ENCODE results near the gene ABCD4. TPM values are rescaled to one million over a fixed set of nuclear protein-coding genes. Genes with fewer than 3 reads are reported as not detected.

Gene ABCD4
- total RNA-seq (2021): 46.7 and 55.7 TPM in 2 replicates
- Bru-seq, nascent RNA: percentile 68 among the genes with signal in this experiment
- percentile 79 among the genes with signal in this experiment for BruChase-seq, experiment 1, labeled RNA remaining after a 2-hour chase
- percentile 73 among the genes with signal in this experiment for BruChase-seq, experiment 2, labeled RNA remaining after a 6-hour chase
- long read RNA-seq, transcript ABCD4-218 (18 exons, 1,842 nt): minor isoform, 8 of 59 reads
- long read RNA-seq, transcript ABCD4-201 (19 exons, 3,003 nt): major isoform, 9 of 59 reads
- long read RNA-seq, partial matches to known transcripts: 8 of 59 reads
- long read RNA-seq, other reads (novel, unspliced or antisense): 31 of 59 reads

DNA sequence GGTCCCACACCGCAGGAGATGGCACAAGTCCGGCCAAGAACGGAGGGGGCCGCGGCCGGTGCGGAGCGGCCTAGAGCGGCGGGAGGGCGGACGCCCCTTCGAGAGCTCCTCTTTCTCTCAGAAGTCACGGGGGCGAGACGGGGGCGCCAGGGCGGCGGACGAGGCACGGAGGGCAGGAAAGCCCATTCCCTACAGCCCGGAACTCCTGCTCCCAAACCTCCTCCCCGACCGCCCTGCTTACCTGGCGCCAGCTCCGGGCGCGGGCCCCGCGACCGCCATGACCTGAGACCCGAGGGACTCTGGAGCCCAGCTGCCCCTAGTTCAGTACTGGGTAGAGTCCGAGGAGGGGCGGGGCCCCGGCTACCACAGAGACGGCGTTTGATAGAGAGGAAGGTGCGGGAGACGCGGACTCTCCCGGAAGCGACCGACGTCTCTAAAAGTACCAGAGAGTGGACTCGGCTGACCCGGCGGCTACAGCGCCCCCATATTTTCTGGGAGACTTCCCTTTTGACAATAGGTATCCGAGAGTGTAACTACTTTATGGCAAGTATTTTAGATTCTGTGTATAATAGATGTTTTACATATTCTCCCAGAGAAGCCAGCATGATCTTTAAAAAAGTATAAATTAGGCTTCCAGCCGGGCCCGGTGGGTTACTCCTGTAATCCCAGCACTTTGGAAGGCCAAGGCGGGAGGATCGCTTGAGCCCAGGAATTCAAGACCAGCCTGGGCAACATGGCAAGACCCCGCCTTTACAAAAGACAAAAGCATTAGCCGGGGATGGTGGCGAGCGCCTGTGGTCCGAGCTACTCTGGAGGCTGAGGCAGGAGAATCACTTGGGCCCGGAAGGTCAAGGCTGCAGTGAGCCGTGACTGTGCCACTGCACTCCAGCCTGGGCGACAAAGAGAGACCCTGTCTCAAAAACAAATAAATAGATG is at the start of gene ABCD4:
Gene ABCD4, minus strand, starts transcription at position 301 of the 936 bp plus-strand sequence. Its CDS starts 22 bp downstream, at position 279.
- intact Hi-C loops (cut with micrococcal nuclease; ENCODE audit: unreplicated experiment): no loop called here
- TF ChIP-seq, protein P1, sequence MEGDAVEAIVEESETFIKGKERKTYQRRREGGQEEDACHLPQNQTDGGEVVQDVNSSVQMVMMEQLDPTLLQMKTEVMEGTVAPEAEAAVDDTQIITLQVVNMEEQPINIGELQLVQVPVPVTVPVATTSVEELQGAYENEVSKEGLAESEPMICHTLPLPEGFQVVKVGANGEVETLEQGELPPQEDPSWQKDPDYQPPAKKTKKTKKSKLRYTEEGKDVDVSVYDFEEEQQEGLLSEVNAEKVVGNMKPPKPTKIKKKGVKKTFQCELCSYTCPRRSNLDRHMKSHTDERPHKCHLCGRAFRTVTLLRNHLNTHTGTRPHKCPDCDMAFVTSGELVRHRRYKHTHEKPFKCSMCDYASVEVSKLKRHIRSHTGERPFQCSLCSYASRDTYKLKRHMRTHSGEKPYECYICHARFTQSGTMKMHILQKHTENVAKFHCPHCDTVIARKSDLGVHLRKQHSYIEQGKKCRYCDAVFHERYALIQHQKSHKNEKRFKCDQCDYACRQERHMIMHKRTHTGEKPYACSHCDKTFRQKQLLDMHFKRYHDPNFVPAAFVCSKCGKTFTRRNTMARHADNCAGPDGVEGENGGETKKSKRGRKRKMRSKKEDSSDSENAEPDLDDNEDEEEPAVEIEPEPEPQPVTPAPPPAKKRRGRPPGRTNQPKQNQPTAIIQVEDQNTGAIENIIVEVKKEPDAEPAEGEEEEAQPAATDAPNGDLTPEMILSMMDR (conservative IDR thresholded peaks at IDR 0.05; ENCODE audit: low read depth, low read length): peak; percentile 82
- TF ChIP-seq EZH2 (IDR thresholded peaks at IDR 0.05; ENCODE audit: borderline replicate concordance, low read depth, low read length, poor library complexity, severe bottlenecking): no peak
- peak within 1 kb of the TSS; percentile 81 for H3K27ac ChIP-seq (ENCODE audit: low read depth, low read length, poor library complexity, severe bottlenecking)
- BruUV-seq (replicated peaks): no TSS peak
- peak; percentile 95 for DNase-seq (ENCODE audit: low spot score)
- ChIA-PET POLR2A (ENCODE audit: low non-redundant PET) (no interaction called here), CTCF (no interaction called here)
- no peaks in the 10 kb centered on the region for H3K36me3 ChIP-seq (ENCODE audit: insufficient read depth, low read length, poor library complexity, severe bottlenecking)
- H3K9me3 ChIP-seq (ENCODE audit: low read depth, low read length, poor library complexity, severe bottlenecking): no peaks in the 10 kb centered on the region
- H3K27me3 ChIP-seq (replicated peaks; ENCODE audit: insufficient read depth, low read depth, low read length, poor library complexity): no peaks in the 10 kb centered on the region
- peak within 1 kb of the TSS; percentile 83 for H3K4me3 ChIP-seq (ENCODE audit: low read depth, low read length, poor library complexity, severe bottlenecking)
- peaks cover 5% of the 10 kb centered on the region for H3K4me1 ChIP-seq (ENCODE audit: insufficient read depth, low read length, poor library complexity, severe bottlenecking)

DNA sequence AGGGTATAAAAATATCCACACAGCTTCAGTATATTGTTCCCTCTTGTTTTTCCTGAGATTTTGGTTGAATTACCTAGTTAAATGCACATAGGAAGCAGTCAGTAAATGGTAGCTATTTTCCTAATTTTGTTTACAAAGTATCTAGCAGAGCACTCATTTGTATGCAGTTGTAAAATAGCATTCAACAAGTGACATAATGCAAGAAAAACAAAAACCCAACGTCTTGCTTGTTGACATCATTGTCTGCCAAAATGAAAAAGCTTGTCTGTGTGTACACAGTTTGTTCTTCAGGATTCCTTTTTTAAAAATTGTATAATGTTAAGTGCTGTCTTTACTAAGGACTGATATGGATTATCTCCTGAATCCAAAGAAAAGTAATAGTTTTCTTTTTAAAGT is 48.2 kb upstream of the ABCD4 start:
- no peak for DNase-seq (ENCODE audit: low spot score)
- TF ChIP-seq EZH2 (IDR thresholded peaks at IDR 0.05; ENCODE audit: borderline replicate concordance, low read depth, low read length, poor library complexity, severe bottlenecking): no peak
- TF ChIP-seq, protein P1 (conservative IDR thresholded peaks at IDR 0.05; ENCODE audit: low read depth, low read length): no peak
- CTCF ChIA-PET: interaction anchor here (0.7 kb wide), 1 partner anchor 42 kb away, joined by 16 read pairs; no protein-coding TSS in a partner anchor
- Histone ChIP-seq H3K36me3 (ENCODE audit: insufficient read depth, low read length, poor library complexity, severe bottlenecking) (no peaks in the 10 kb centered on the region), H3K4me1 (ENCODE audit: insufficient read depth, low read length, poor library complexity, severe bottlenecking) (no peaks in the 10 kb centered on the region), H3K4me3 (ENCODE audit: low read depth, low read length, poor library complexity, severe bottlenecking) (no peak overlapping the region), H3K9me3 (ENCODE audit: low read depth, low read length, poor library complexity, severe bottlenecking) (no peaks in the 10 kb centered on the region), H3K27ac (ENCODE audit: low read depth, low read length, poor library complexity, severe bottlenecking) (no peak overlapping the region), H3K27me3 (replicated peaks; ENCODE audit: insufficient read depth, low read depth, low read length, poor library complexity) (no peaks in the 10 kb centered on the region)
- no TSS peak for BruUV-seq (replicated peaks)
- POLR2A ChIA-PET (ENCODE audit: low non-redundant PET): no interaction called here
- intact Hi-C loops (cut with micrococcal nuclease; ENCODE audit: unreplicated experiment): no loop called here

DNA sequence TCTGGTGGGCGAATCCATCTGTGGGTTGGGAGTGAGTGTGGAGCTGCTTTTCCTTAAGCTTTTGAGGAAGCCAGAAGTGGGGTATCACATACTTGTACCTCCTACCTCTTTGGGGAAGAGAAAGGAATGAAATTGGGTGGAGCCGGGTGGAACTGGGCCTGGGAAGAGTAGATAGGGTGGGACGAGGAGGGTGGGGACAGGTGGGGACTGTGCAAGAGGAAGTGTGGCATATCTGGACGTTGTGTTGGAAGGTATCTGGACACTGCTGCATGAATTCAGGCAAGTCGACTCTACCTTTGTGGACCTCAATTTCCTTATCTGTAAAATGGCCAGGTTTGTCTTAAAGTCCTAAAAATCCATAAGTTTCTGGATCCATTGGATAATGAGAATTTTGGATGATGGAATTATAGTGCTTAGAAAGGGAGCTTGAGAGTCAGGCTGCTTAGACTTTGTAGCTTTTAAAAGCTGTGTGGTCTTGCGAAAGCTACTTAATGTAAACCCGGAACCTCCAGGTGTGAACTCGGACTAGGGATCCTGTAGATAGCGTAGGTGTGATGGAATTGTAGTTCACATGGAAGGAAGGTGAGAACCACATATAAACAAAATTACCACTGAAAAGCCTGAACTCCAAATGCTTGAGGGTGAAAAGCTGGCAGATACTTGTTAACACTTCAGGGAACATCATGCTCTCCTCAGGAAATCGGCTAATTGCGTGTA is 47.6 kb upstream of the ABCD4 start:
- Histone ChIP-seq H3K4me3 (ENCODE audit: low read depth, low read length, poor library complexity, severe bottlenecking) (no peak overlapping the region), H3K4me1 (ENCODE audit: insufficient read depth, low read length, poor library complexity, severe bottlenecking) (no peaks in the 10 kb centered on the region), H3K27ac (ENCODE audit: low read depth, low read length, poor library complexity, severe bottlenecking) (no peak overlapping the region), H3K9me3 (ENCODE audit: low read depth, low read length, poor library complexity, severe bottlenecking) (no peaks in the 10 kb centered on the region), H3K27me3 (replicated peaks; ENCODE audit: insufficient read depth, low read depth, low read length, poor library complexity) (no peaks in the 10 kb centered on the region), H3K36me3 (ENCODE audit: insufficient read depth, low read length, poor library complexity, severe bottlenecking) (no peaks in the 10 kb centered on the region)
- ChIA-PET CTCF (interaction anchor here (0.7 kb wide), 1 partner anchor 41 kb away, joined by 16 read pairs; no protein-coding TSS in a partner anchor), POLR2A (ENCODE audit: low non-redundant PET) (interaction anchor here (0.6 kb wide), 1 partner anchor 23 kb away, joined by 12 read pairs; no protein-coding TSS in a partner anchor)
- no TSS peak for BruUV-seq (replicated peaks)
- no peak for DNase-seq (ENCODE audit: low spot score)
- TF ChIP-seq, protein P1 (conservative IDR thresholded peaks at IDR 0.05; ENCODE audit: low read depth, low read length): no peak
- TF ChIP-seq EZH2 (IDR thresholded peaks at IDR 0.05; ENCODE audit: borderline replicate concordance, low read depth, low read length, poor library complexity, severe bottlenecking): no peak
- intact Hi-C loops (cut with micrococcal nuclease; ENCODE audit: unreplicated experiment): no loop called here

All from A673 (cell line).